HCT116 (cell line): Measurements from ENCODE around the gene ADK. TPM values are rescaled to one million over a fixed set of nuclear protein-coding genes. Genes with fewer than 3 reads are reported as not detected.

Source experiments
- ATAC-seq: fragments of 200-7000 bp; cut with Tn5 transposase; 2 replicates; pipeline ENCODE4 v1.9.1; 2020; ENCODE audit warnings: mild to moderate bottlenecking, moderate library complexity
- BruUV-seq: library from RNA; stranded (reverse); fragments of 400-500 nt; replicated peaks from 2 replicates; lab custom pipeline; 2021; lab: Mats Ljungman, UMichigan
- CTCF ChIA-PET: fragments of 300-600 bp; sonication (Branson Sonifier 250); formaldehyde crosslinking; loops from one replicate; lab custom pipeline; 2021; ENCODE audit warnings: antibody characterized with exemption; lab: Charles Lee
- POLR2A ChIA-PET: fragments of 300-600, 350-600 bp; sonication (Branson Sonifier 250); formaldehyde crosslinking; loops from one replicate; lab custom pipeline; 2021; ENCODE audit warnings: antibody characterized with exemption; lab: Charles Lee
- RAD21 ChIA-PET, 2 experiments: fragments of 300-600 bp; sonication (Branson Sonifier 250); formaldehyde crosslinking; loops; one replicate each; lab custom pipeline; 2023; ENCODE audit warnings: low total read pairs in 2 of 2; ENCODE audit not compliant: uncharacterized antibody in 2 of 2, unreplicated experiment in 2 of 2, low non-redundant PET in 1 of 2; lab: Charles Lee
- DNase-seq: peaks from one replicate; pipeline ENCODE4 v3.0.0-alpha.2; 2010; ENCODE audit warnings: low read depth, low spot score
- H2AFZ ChIP-seq: fragments of 200-600 bp; shearing (Covaris generic), sonication (generic); 2 replicates; pipeline ENCODE4 v1.6.1; 2017; ENCODE audit warnings: low read depth, mixed run types, mixed read lengths, antibody characterized with exemption, low read length; ENCODE audit not compliant: poor library complexity, severe bottlenecking
- H3K27ac ChIP-seq: 2 replicates; pipeline ENCODE4 v1.5.1; 2012; ENCODE audit warnings: low read depth, low read length
- H3K27me3 ChIP-seq: fragments of 200-600 bp; sonication (generic); 2 replicates; pipeline ENCODE4 v1.6.1; 2016; ENCODE audit warnings: mixed run types, low read length, mixed read lengths; ENCODE audit not compliant: insufficient read depth
- H3K36me3 ChIP-seq, 2 experiments: fragments of 200-500 bp in 1 of 2; fragments of 200-600 bp in 1 of 2; sonication (Bioruptor generic) in 1 of 2; sonication (generic) in 1 of 2; 2 replicates each; pipeline versions ENCODE4 v1.5.1 to v1.6.1; 2014 to 2016; ENCODE audit warnings: low read length in 2 of 2, inconsistent platforms in 1 of 2, mixed read lengths in 1 of 2, mixed run types in 1 of 2; ENCODE audit not compliant: insufficient read depth in 2 of 2, control insufficient read depth in 1 of 2
- H3K4me1 ChIP-seq, 2 experiments: fragments of 200-600 bp in 1 of 2; sonication (generic) in 1 of 2; 2 replicates each; pipeline versions ENCODE4 v1.5.1 to v1.6.1; 2012 to 2017; ENCODE audit warnings: low read length in 2 of 2, inconsistent platforms in 1 of 2, mild to moderate bottlenecking in 1 of 2, mixed read lengths in 1 of 2, mixed run types in 1 of 2, moderate library complexity in 1 of 2; ENCODE audit not compliant: insufficient read depth in 2 of 2, control insufficient read depth in 1 of 2
- H3K4me2 ChIP-seq: fragments of 200-600 bp; sonication (generic); 2 replicates; pipeline ENCODE4 v1.6.1; 2017; ENCODE audit warnings: mixed run types, low read length, mixed read lengths
- H3K4me3 ChIP-seq, 2 experiments: fragments of 200-600 bp in 1 of 2; sonication (generic) in 1 of 2; replicated peaks in 1 of 2; 2 replicates each; pipeline ENCODE4 v1.5.1; 2011 to 2016; ENCODE audit warnings: low read length in 2 of 2, control low read depth in 1 of 2, low read depth in 1 of 2, mild to moderate bottlenecking in 1 of 2, mixed read lengths in 1 of 2, mixed run types in 1 of 2
- H3K79me2 ChIP-seq: fragments of 200-600 bp; sonication (generic); 2 replicates; pipeline ENCODE4 v1.6.1; 2017; ENCODE audit warnings: mild to moderate bottlenecking, mixed run types, low read length, moderate library complexity, mixed read lengths; ENCODE audit not compliant: insufficient read depth
- H3K9ac ChIP-seq: fragments of 200-600 bp; sonication (generic); 2 replicates; pipeline ENCODE4 v1.6.1; 2016; ENCODE audit warnings: low read length, mixed read lengths
- H3K9me2 ChIP-seq: fragments of 200-600 bp; sonication (generic), shearing (Covaris generic); 2 replicates; pipeline ENCODE4 v1.6.1; 2017; ENCODE audit warnings: mixed run types, mild to moderate bottlenecking, moderate library complexity; ENCODE audit not compliant: insufficient read depth
- H3K9me3 ChIP-seq, 2 experiments: fragments of 200-500 bp in 1 of 2; fragments of 200-600 bp in 1 of 2; sonication (Bioruptor generic) in 1 of 2; sonication (generic) in 1 of 2; 2 replicates each; pipeline ENCODE4 v1.6.1; 2014 to 2017; ENCODE audit warnings: low read length in 2 of 2, mixed read lengths in 2 of 2, inconsistent platforms in 1 of 2, low read depth in 1 of 2, mild to moderate bottlenecking in 1 of 2, mixed run types in 1 of 2, moderate library complexity in 1 of 2; ENCODE audit not compliant: control insufficient read depth in 1 of 2, insufficient read depth in 1 of 2
- H4K20me1 ChIP-seq: fragments of 200-600 bp; sonication (generic), shearing (Covaris generic); 2 replicates; pipeline ENCODE4 v1.6.1; 2017; ENCODE audit warnings: mixed run types, mild to moderate bottlenecking, moderate library complexity; ENCODE audit not compliant: insufficient read depth
- ATF3 ChIP-seq: IDR thresholded peaks from 2 replicates; pipeline ENCODE4 v1.6.1; 2012
- CEBPB ChIP-seq: IDR thresholded peaks from 2 replicates; pipeline ENCODE4 v1.6.1; 2012; ENCODE audit warnings: low read depth
- CTCF ChIP-seq, 3 experiments: fragments of 200-600 bp in 1 of 3; sonication (generic) in 1 of 3; IDR thresholded peaks in 2 of 3; conservative IDR thresholded peaks in 1 of 3; 2 replicates each; pipeline ENCODE4 v1.5.1; 2012 to 2017; ENCODE audit warnings: low read depth in 2 of 3, low read length in 2 of 3, antibody characterized with exemption in 1 of 3, borderline replicate concordance in 1 of 3, control low read depth in 1 of 3, mild to moderate bottlenecking in 1 of 3, mixed read lengths in 1 of 3, mixed run types in 1 of 3, moderate library complexity in 1 of 3; ENCODE audit not compliant: insufficient read depth in 1 of 3
- EGR1 ChIP-seq: IDR thresholded peaks from 2 replicates; pipeline ENCODE4 v1.6.1; 2012; ENCODE audit warnings: low read depth
- ELF1 ChIP-seq: IDR thresholded peaks from 2 replicates; pipeline ENCODE4 v1.6.1; 2012; ENCODE audit warnings: low read depth, borderline replicate concordance
- EZH2 ChIP-seq: fragments of 200-600 bp; sonication (generic); IDR thresholded peaks from 2 replicates; pipeline ENCODE4 v1.6.1; 2017; ENCODE audit warnings: antibody characterized with exemption, mixed run types
- JUND ChIP-seq: IDR thresholded peaks from 2 replicates; pipeline ENCODE4 v1.6.1; 2012
- MAX ChIP-seq: IDR thresholded peaks from 2 replicates; pipeline ENCODE4 v1.6.1; 2012
- POLR2AphosphoS5 ChIP-seq: IDR thresholded peaks from 2 replicates; pipeline ENCODE4 v1.6.1; 2011; ENCODE audit warnings: mild to moderate bottlenecking, low read depth, low read length, moderate library complexity
- RAD21 ChIP-seq: IDR thresholded peaks from 2 replicates; pipeline ENCODE4 v1.6.1; 2012; ENCODE audit warnings: low read depth, mild to moderate bottlenecking
- SIN3A ChIP-seq: IDR thresholded peaks from 2 replicates; pipeline ENCODE4 v1.6.1; 2012; ENCODE audit warnings: low read depth
- SP1 ChIP-seq: IDR thresholded peaks from 2 replicates; pipeline ENCODE4 v1.6.1; 2012; ENCODE audit warnings: low read depth
- TCF7L2 ChIP-seq: IDR thresholded peaks from 2 replicates; pipeline ENCODE4 v1.7.0; 2011; ENCODE audit warnings: borderline replicate concordance, inconsistent platforms; ENCODE audit not compliant: insufficient read depth, insufficient read length; ENCODE audit errors: extremely low read depth
- YY1 ChIP-seq: IDR thresholded peaks from 2 replicates; pipeline ENCODE4 v1.6.1; 2011; ENCODE audit warnings: low read length, low read depth, moderate library complexity, mild to moderate bottlenecking; ENCODE audit not compliant: insufficient replicate concordance; ENCODE audit errors: extremely low read depth
- ZBTB33 ChIP-seq: IDR thresholded peaks from 2 replicates; pipeline ENCODE4 v1.6.1; 2011; ENCODE audit warnings: mild to moderate bottlenecking, low read length, moderate library complexity; ENCODE audit not compliant: insufficient replicate concordance; ENCODE audit errors: extremely low read depth
- ZNF274 ChIP-seq: fragments of 200-500 bp; sonication (Bioruptor generic); IDR thresholded peaks from 2 replicates; pipeline ENCODE4 v1.6.1; 2014; ENCODE audit warnings: mild to moderate bottlenecking, low read depth, low read length, inconsistent platforms
- intact Hi-C: fragments of 100-400 bp; cut with micrococcal nuclease; formaldehyde crosslinking; loops from 2 replicates; pipeline ENCODE4 v1.10.0; 2022
- total RNA-seq: library from RNA; stranded (reverse); gene quantifications from one replicate; pipeline ENCODE4 v1.2.1, GENCODE V29; 2021; ENCODE audit not compliant: unreplicated experiment

ADK gene
- total RNA-seq, 1 experiment from 2014 or later: 55.0 TPM

- H2AFZ ChIP-seq: no peak overlapping the region
- CTCF ChIA-PET: no interaction called here
- H3K4me3 ChIP-seq: no peak overlapping the region
- no peaks in the 10 kb centered on the region for H4K20me1 ChIP-seq
- H3K9ac ChIP-seq: no peak overlapping the region
- no peak overlapping the region for H3K27ac ChIP-seq
- POLR2A ChIA-PET: no interaction called here
- BruUV-seq: no TSS peak
- H3K36me3 ChIP-seq: no peaks in the 10 kb centered on the region
- no peaks in the 10 kb centered on the region for H3K9me2 ChIP-seq
- H3K27me3 ChIP-seq: no peaks in the 10 kb centered on the region
- H3K4me2 ChIP-seq: no peak overlapping the region
- H3K9me3 ChIP-seq: no peaks in the 10 kb centered on the region
- ATAC-seq: no peak
- no peak for DNase-seq
- TF ChIP-seq JUND (no peak), EZH2 (no peak), MAX (no peak), POLR2AphosphoS5 (no peak), SP1 (no peak), TCF7L2 (no peak), SIN3A (no peak), ELF1 (no peak), YY1 (no peak)
- H3K79me2 ChIP-seq: no peaks in the 10 kb centered on the region
- H3K4me1 ChIP-seq: no peaks in the 10 kb centered on the region
- RAD21 ChIA-PET: no interaction called here
- intact Hi-C loops: no loop called here
Observed at GRCh38 chr10:74706966-74707365, 555.9 kb downstream of the ADK start.

- H3K9me2 ChIP-seq: no peaks in the 10 kb centered on the region
- H3K4me2 ChIP-seq: no peak overlapping the region
- ChIA-PET CTCF (no interaction called here), POLR2A (no interaction called here), RAD21 (no interaction called here)
- H3K9me3 ChIP-seq: no peaks in the 10 kb centered on the region
- H2AFZ ChIP-seq: no peak overlapping the region
- H3K9ac ChIP-seq: no peak overlapping the region
- H3K79me2 ChIP-seq: no peaks in the 10 kb centered on the region
- no peaks in the 10 kb centered on the region for H4K20me1 ChIP-seq
- no peaks in the 10 kb centered on the region for H3K27me3 ChIP-seq
- TF ChIP-seq TCF7L2 (no peak), ATF3 (no peak), RAD21 (no peak), CTCF (IDR thresholded peaks at IDR 0.05 in 2 of 3, conservative IDR thresholded peaks at IDR 0.05 in 1 of 3; ENCODE audit: borderline replicate concordance in 1 of 3, insufficient read depth in 1 of 3, low read depth in 2 of 3, low read length in 2 of 3) (no peak), ZNF274 (no peak), ZBTB33 (no peak), MAX (no peak), JUND (no peak), CEBPB (no peak), EGR1 (no peak)
- no peaks in the 10 kb centered on the region for H3K4me1 ChIP-seq
- DNase-seq (no peak), ATAC-seq (no peak)
- H3K27ac ChIP-seq: no peak overlapping the region
- no peak overlapping the region for H3K4me3 ChIP-seq
- H3K36me3 ChIP-seq: no peaks in the 10 kb centered on the region
- no TSS peak for BruUV-seq
- intact Hi-C loops: no loop called here
Observed at GRCh38 chr10:74708246-74708645, 557.2 kb downstream of the ADK start.
